Endothelial cell of umbilical vein (primary cell): ENCODE results near the gene POU2F3. TPM values are rescaled to one million over a fixed set of nuclear protein-coding genes. Genes with fewer than 3 reads are reported as not detected.

ENCODE experiments used
- BruUV-seq: library from RNA; stranded (reverse); fragments of 400-500 nt; replicated peaks from 2 replicates; lab custom pipeline; 2021; lab: Mats Ljungman, UMichigan
- CTCF ChIA-PET: fragments of 300-600, 350-600 bp; sonication (Branson Sonifier 250); formaldehyde crosslinking; loops from one replicate; lab custom pipeline; 2021; ENCODE audit warnings: antibody characterized with exemption, inconsistent platforms; lab: Charles Lee
- POLR2A ChIA-PET: fragments of 300-600, 350-600 bp; sonication (Branson Sonifier 250); formaldehyde crosslinking; loops from one replicate; lab custom pipeline; 2021; ENCODE audit warnings: antibody characterized with exemption, inconsistent platforms; lab: Charles Lee
- DNase-seq: peaks from one replicate; pipeline ENCODE4 v3.0.0-alpha.2; 2011; ENCODE audit warnings: low read depth, low spot score
- FAIRE-seq: peaks from 2 replicates; lab custom pipeline; 2011; peaks lifted over from hg19 to GRCh38; lab: Jason Lieb, UNC
- H2AFZ ChIP-seq: 2 replicates; pipeline ENCODE4 v1.6.0; 2012; ENCODE audit warnings: low read depth, low read length, control low read depth, inconsistent platforms
- H3K27ac ChIP-seq: 2 replicates; pipeline ENCODE4 v1.5.1; 2011; ENCODE audit warnings: low read depth, mild to moderate bottlenecking, control low read depth, low read length, moderate library complexity; ENCODE audit not compliant: insufficient read depth
- H3K27me3 ChIP-seq, 2 experiments: 2 replicates each; pipeline versions ENCODE4 v1.6.0 to v1.6.1; 2011; ENCODE audit warnings: low read length in 2 of 2, mixed read lengths in 1 of 2; ENCODE audit not compliant: control insufficient read depth in 2 of 2, insufficient read depth in 2 of 2
- H3K36me3 ChIP-seq, 2 experiments: 2 replicates in 1 of 2; 3 replicates in 1 of 2; pipeline ENCODE4 v1.5.1; 2011; ENCODE audit warnings: low read length in 2 of 2, mild to moderate bottlenecking in 1 of 2, moderate library complexity in 1 of 2; ENCODE audit not compliant: control insufficient read depth in 2 of 2, insufficient read depth in 2 of 2; ENCODE audit errors: extremely low read depth in 1 of 2
- H3K4me1 ChIP-seq: 3 replicates; pipeline ENCODE4 v1.5.1; 2011; ENCODE audit warnings: mild to moderate bottlenecking, low read length; ENCODE audit not compliant: control insufficient read depth, insufficient read depth; ENCODE audit errors: extremely low read depth
- H3K4me2 ChIP-seq: 2 replicates; pipeline ENCODE4 v1.6.1; 2011; ENCODE audit warnings: low read length, control low read depth, mixed read lengths; ENCODE audit not compliant: insufficient read depth
- H3K4me3 ChIP-seq, 3 experiments: fragments of 200-600 bp in 1 of 3; sonication (generic), shearing (Covaris generic) in 1 of 3; replicated peaks in 1 of 3; 2 replicates each; pipeline ENCODE4 v1.5.1; 2011 to 2016; ENCODE audit warnings: control low read depth in 3 of 3, low read length in 3 of 3, mild to moderate bottlenecking in 2 of 3, inconsistent platforms in 1 of 3, low read depth in 1 of 3, moderate library complexity in 1 of 3; ENCODE audit not compliant: insufficient read depth in 1 of 3
- H3K79me2 ChIP-seq: 2 replicates; pipeline ENCODE4 v1.6.0; 2012; ENCODE audit warnings: low read length, inconsistent platforms; ENCODE audit not compliant: control insufficient read depth, insufficient read depth
- H3K9ac ChIP-seq: replicated peaks from 2 replicates; pipeline ENCODE3; 2011; ENCODE audit warnings: low read length, control low read depth; ENCODE audit not compliant: insufficient read depth; ENCODE audit errors: extremely low read depth
- H3K9me1 ChIP-seq: replicated peaks from 3 replicates; pipeline ENCODE4 v1.6.0; 2011; ENCODE audit warnings: mild to moderate bottlenecking, low read length; ENCODE audit not compliant: control insufficient read depth, insufficient read depth; ENCODE audit errors: extremely low read depth
- H3K9me3 ChIP-seq: replicated peaks from 2 replicates; pipeline ENCODE4 v1.5.1; 2012; ENCODE audit warnings: low read length, inconsistent platforms; ENCODE audit not compliant: control insufficient read depth, insufficient read depth
- H4K20me1 ChIP-seq: replicated peaks from 2 replicates; pipeline ENCODE3; 2011; ENCODE audit warnings: mild to moderate bottlenecking, low read length; ENCODE audit not compliant: control insufficient read depth, insufficient read depth; ENCODE audit errors: extremely low read depth
- CTCF ChIP-seq, 2 donors: IDR thresholded peaks; 1 replicate in 1 of 2; 2 replicates in 1 of 2; pipeline ENCODE4 v1.5.1; 2011; ENCODE audit warnings: low read length in 2 of 2, mild to moderate bottlenecking in 2 of 2, moderate library complexity in 2 of 2, control low read depth in 1 of 2, inconsistent platforms in 1 of 2, low read depth in 1 of 2; ENCODE audit not compliant: insufficient read depth in 1 of 2; ENCODE audit errors: extremely low read depth in 1 of 2
- EZH2 ChIP-seq: IDR thresholded peaks from 2 replicates; pipeline ENCODE4 v1.6.1; 2012; ENCODE audit warnings: borderline replicate concordance, low read depth, mild to moderate bottlenecking, moderate library complexity, low read length, inconsistent platforms; ENCODE audit not compliant: severe bottlenecking
- FOS ChIP-seq: IDR thresholded peaks from 2 replicates; pipeline ENCODE4 v1.6.1; 2011; ENCODE audit warnings: mild to moderate bottlenecking, low read length, moderate library complexity, borderline replicate concordance; ENCODE audit not compliant: insufficient read depth
- GATA2 ChIP-seq: IDR thresholded peaks from 2 replicates; pipeline ENCODE4 v1.7.0; 2011; ENCODE audit warnings: low read depth, mild to moderate bottlenecking, moderate library complexity, mixed read lengths, low read length; ENCODE audit not compliant: insufficient read length, insufficient read depth
- JUN ChIP-seq: IDR thresholded peaks from 2 replicates; pipeline ENCODE4 v1.6.1; 2011; ENCODE audit warnings: borderline replicate concordance, low read depth; ENCODE audit not compliant: insufficient read length, insufficient read depth
- MAX ChIP-seq: IDR thresholded peaks from 2 replicates; pipeline ENCODE4 v1.6.1; 2011; ENCODE audit not compliant: insufficient read depth, insufficient read length
- MYC ChIP-seq: IDR thresholded peaks from one replicate; pipeline ENCODE4 v1.6.1; 2011; ENCODE audit warnings: mild to moderate bottlenecking, low read depth, low read length
- POLR2A ChIP-seq: IDR thresholded peaks from 2 replicates; pipeline ENCODE4 v1.6.1; 2012; ENCODE audit warnings: low read depth, mild to moderate bottlenecking, control low read depth, low read length
- POLR2AphosphoS5 ChIP-seq: IDR thresholded peaks from 2 replicates; pipeline ENCODE4 v1.6.1; 2012; ENCODE audit warnings: low read depth, mild to moderate bottlenecking, control low read depth, low read length, moderate library complexity; ENCODE audit not compliant: insufficient read depth
- dilution Hi-C: fragments of 300-500 bp; cut with MboI; formaldehyde crosslinking; loops from one replicate; pipeline ENCODE4 v1.15.0; 2019; ENCODE audit warnings: low sequenced_read_pairs; ENCODE audit not compliant: extremely low pct_ligation_motif_present
- intact Hi-C: fragments of 100-400 bp; cut with micrococcal nuclease; formaldehyde crosslinking; loops from one replicate; pipeline ENCODE4 v1.10.0; 2022
- polyA plus RNA-seq, 4 experiments: library from polyadenylated mRNA; depleted of rRNA in 3 of 4; stranded (reverse) in 3 of 4; unstranded in 1 of 4; fragments of >200 nt; gene quantifications; 2 replicates each; pipeline versions ENCODE4 v1.2.1 to v1.2.3, GENCODE V29; 2011 to 2012; ENCODE audit warnings: missing spikeins in 1 of 4
- total RNA-seq: library from RNA; stranded (reverse); gene quantifications from 2 replicates; pipeline ENCODE4 v1.2.3, GENCODE V29; 2021

Gene POU2F3
- total and polyA plus RNA-seq, 2 donors (not counting 3 experiments of a cell fraction or from before 2014, with no cell fraction given): 0.06 TPM; not detected in 1

GRCh38 chr11:120236169-120237107 lies 3.5 kb upstream of the POU2F3 start:
- Histone ChIP-seq H4K20me1 (no peaks in the 10 kb centered on the region), H3K27me3 (peaks cover 24 to 30% of the 10 kb centered on the region in 2 experiments), H3K4me3 (no peak overlapping the region), H3K9me3 (no peaks in the 10 kb centered on the region), H3K4me1 (no peaks in the 10 kb centered on the region), H3K9ac (no peak overlapping the region), H2AFZ (no peak overlapping the region), H3K79me2 (no peaks in the 10 kb centered on the region), H3K4me2 (no peak overlapping the region), H3K27ac (no peak overlapping the region), H3K9me1 (no peaks in the 10 kb centered on the region), H3K36me3 (no peaks in the 10 kb centered on the region)
- dilution Hi-C loops (no loop called here), intact Hi-C loops (no loop called here)
- BruUV-seq: TSS peak; percentile 100
- TF ChIP-seq MYC (no peak), POLR2A (peak; percentile 79)
- ChIA-PET POLR2A (no interaction called here), CTCF (interaction anchor here (1.0 to 16.4 kb wide), 14 partner anchors 7 to 716 kb away, joined by 3 to 327 read pairs (median 5); no protein-coding TSS in a partner anchor)
- no peak for FAIRE-seq
- DNase-seq: no peak

- intact Hi-C loops (no loop called here), dilution Hi-C loops (no loop called here)
- TF ChIP-seq POLR2A (no peak), CTCF (IDR thresholded peaks at IDR 0.05; ENCODE audit: extremely low read depth in 1 of 2, insufficient read depth in 1 of 2, low read depth in 1 of 2, low read length in 2 of 2) (no peak), MAX (no peak), MYC (no peak), POLR2AphosphoS5 (no peak), FOS (no peak), JUN (no peak), GATA2 (no peak), EZH2 (no peak)
- Histone ChIP-seq H2AFZ (no peak overlapping the region), H3K27ac (no peak overlapping the region), H4K20me1 (no peaks in the 10 kb centered on the region), H3K9me3 (no peaks in the 10 kb centered on the region), H3K9ac (no peak overlapping the region), H3K4me3 (no peak overlapping the region), H3K4me1 (no peaks in the 10 kb centered on the region), H3K27me3 (peaks cover 19 to 48% of the 10 kb centered on the region in 2 experiments), H3K36me3 (no peaks in the 10 kb centered on the region), H3K4me2 (no peak overlapping the region), H3K79me2 (no peaks in the 10 kb centered on the region), H3K9me1 (no peaks in the 10 kb centered on the region)
- DNase-seq: no peak
- BruUV-seq: no TSS peak
- no peak for FAIRE-seq
- CTCF ChIA-PET: interaction anchor here (13.8 to 16.4 kb wide), 2 partner anchors 63 to 67 kb away, joined by 217 to 327 read pairs; no protein-coding TSS in a partner anchor
- POLR2A ChIA-PET: no interaction called here
Observed at GRCh38 chr11:120238968-120239620, 846 bp upstream of the POU2F3 start.
